ENCODE results near the gene LY86.

LY86 gene

GRCh38 chr6:6685249-6686040 is 96.9 kb downstream of the LY86 start:
- DNase-seq, result no peak

- DNase-seq, result no peak
These were observed 97.7 kb downstream of the LY86 start for GRCh38 chr6:6686176-6686575.

GRCh38 chr6:6686748-6687601 is 98.5 kb downstream of the LY86 start:
- DNase-seq, result peak; percentile 99

- DNase-seq, result no peak
These were observed 99.8 kb downstream of the LY86 start for GRCh38 chr6:6688283-6688682.

GRCh38 chr6:6688951-6689350 is 100.4 kb downstream of the LY86 start:
- DNase-seq, result no peak

GRCh38 chr6:6689400-6690143 is 101.1 kb downstream of the LY86 start:
- DNase-seq, result no peak

GRCh38 chr6:6690144-6690483 is 101.6 kb downstream of the LY86 start:
- DNase-seq, result no peak

GRCh38 chr6:6694368-6694780 is 105.9 kb downstream of the LY86 start:
- no peak for DNase-seq

GRCh38 chr6:6694825-6695624 is 106.5 kb downstream of the LY86 start:
- DNase-seq, result no peak

- DNase-seq, result no peak
These were observed 107.2 kb downstream of the LY86 start for GRCh38 chr6:6695625-6696276.

- peak; percentile 89 for DNase-seq
These were observed 108.5 kb downstream of the LY86 start for GRCh38 chr6:6696867-6697531.

- DNase-seq, result no peak
These were observed 109.1 kb downstream of the LY86 start for GRCh38 chr6:6697620-6698019.

- DNase-seq, result no peak
These were observed 111.3 kb downstream of the LY86 start for GRCh38 chr6:6699741-6700367.

- DNase-seq, result no peak
These were observed 112.1 kb downstream of the LY86 start for GRCh38 chr6:6700407-6701270.

- no peak for DNase-seq
These were observed 113.3 kb downstream of the LY86 start for GRCh38 chr6:6701864-6702263.

- no peak for DNase-seq
These were observed 115.2 kb downstream of the LY86 start for GRCh38 chr6:6703699-6704098.
